Activated gamma-delta T cell (primary cell): ENCODE measurements around the gene PHLDB3.

Experiments used
- DNase-seq: peaks from one replicate; lab custom pipeline; 2025; lab: John Stamatoyannopoulos, UW

PHLDB3 gene

DNA sequence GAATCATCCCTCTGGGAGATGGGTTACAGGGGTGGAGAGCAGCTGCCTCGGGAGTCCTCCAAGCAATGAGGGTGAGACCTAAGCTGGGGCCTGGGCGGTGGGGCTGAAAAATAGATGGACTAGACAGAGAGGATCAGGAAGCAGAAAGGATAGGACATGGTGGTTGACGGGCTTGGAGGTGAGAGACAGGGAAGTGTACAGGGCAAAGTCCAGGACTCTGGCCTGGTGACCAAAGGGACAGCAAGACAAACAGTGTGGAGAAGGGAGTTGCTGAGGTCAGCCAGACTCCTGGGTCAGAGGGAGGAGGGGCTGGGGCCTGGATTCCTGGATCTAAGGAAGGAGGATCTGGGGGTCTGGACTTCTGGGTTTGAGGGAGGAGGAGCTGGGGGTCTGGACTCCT, 5.5 kb downstream of the PHLDB3 start:
- DNase-seq: no peak

DNA sequence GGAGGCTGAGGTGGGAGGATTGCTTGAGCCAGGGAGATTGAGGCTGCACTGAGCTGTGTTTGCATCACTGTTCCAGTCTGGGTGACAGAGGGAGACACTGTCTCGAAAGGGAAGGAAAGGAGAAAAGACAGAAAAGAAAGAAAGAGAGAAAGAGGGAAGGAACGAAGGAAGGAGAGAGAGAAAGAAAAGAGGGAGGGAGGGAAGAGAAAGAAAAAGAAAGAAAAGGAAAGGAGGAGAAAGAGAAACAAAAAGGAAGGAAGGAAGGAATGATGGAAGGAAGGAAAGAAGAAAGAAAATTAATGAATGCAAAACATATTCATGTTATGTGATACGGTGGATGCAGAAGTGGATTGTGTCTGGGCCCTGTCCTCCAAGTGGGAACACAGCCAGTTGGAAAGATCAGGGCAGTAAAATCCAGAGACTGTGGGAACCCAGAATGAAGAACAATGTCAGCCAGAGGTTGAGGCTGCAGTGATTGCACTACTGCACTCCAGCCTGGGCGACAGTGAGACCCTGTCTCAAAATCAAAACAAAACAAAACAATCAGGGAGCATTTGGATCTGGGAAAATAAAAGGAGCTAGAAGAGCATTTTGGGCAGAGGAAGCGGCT, 6.2 kb downstream of the PHLDB3 start:
- DNase-seq: no peak

DNA sequence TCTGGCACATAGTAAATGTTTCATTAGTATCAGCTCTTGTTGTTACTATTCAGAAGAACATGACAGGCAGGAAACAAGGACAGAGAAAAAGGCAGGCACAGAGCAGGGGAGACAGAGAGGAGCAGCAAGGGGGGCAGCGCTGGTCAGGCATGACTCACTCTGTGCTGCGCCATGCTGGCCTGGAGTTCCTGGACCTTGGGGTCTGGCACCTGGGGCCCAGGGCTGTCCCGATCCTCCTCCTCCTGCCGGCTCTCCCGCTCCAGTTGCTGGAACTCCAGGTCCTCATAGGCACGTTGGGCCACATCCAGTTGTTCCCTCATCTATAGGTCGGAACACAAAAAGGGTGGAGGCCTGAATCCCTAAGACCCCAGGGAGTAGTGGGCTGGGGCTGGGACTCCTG, 7.6 kb downstream of the PHLDB3 start:
- no peak for DNase-seq

DNA sequence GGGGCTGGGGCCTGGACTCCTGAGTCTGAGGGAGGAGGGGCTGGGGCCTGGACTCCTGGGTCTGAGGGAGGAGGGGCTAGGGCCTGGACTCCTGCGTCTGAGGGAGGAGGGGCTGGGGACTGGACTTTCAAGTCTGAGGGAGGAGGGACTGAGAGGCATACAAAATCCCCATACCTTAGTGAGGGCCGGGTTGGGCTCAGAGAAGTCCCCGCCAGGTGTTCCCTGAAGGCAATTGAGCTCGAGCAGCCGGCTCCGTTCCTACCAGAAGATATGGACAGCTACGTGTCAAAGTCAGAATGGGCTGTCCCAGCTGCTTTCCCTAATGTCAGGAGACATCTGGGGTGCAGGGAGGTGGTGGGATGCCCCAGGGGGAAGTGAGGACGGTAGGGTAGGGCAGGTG, 9.5 kb downstream of the PHLDB3 start:
- no peak for DNase-seq

DNA sequence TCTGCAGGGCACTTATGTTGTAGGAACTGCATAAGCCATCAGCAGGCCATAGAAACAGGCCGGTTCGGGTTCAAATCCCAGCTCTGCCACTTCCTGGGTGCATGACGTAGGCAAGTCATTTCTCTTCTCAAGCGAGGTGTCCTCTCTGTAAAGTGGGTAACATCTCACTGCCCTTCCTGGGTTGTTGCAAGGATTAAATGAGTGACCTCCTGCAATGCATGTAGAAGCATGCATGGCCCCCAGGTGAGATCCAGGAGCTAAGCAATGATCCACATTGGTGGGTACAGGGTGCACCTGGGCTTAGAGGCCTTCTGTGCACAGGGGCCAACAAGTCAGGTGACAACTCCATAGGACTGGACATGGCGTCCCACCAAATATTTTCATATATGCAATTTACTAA, 13.8 kb downstream of the PHLDB3 start:
- DNase-seq: no peak

DNA sequence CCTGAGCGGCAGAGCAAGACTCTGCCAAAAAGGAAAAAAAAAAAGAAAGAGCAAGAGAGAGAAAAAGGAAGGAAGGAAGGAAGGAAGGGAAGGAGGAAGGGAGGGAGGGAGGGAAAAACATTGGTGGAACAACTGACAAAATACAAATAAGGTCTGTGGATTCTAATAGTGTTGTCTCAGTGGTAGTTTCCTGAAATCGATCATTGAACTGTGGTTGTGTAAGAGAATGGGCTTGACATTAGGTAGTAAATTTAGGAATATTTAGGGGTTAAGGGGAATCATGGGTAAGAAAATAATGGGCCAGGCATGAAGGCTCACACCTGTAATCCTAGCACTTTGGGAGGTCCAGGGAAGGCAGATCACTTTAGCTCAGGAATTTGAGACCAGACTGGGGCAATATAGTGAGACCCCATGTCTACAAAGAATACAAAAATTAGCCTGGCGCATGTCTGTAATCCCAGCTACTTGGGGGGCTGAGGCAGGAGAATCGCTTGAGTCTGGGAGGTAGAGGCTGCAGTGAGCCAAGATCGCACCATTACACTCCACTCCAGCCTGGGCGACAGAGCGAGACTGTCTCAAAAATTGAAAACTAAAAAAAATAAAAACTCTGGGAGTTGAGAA, 14.5 kb downstream of the PHLDB3 start:
- DNase-seq: no peak

DNA sequence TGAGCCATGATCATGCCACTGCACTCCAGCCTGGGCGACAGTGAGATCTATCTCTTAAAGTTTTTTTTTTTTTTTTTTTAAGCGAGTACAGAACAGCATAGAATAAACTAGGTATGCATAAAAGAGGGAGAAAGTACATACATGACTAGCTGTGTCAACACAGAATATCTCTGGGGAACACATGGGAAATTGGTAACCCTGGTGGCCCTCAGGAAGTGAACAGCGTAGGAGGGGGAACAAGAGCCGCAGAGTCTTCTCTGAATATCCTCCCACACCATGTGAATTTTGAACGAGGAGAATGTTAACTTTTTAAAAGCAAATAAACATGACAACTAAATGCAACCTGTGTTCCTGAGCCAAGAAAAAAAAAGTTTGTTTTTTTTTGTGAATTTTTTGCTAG, 15.2 kb downstream of the PHLDB3 start:
- DNase-seq: no peak

DNA sequence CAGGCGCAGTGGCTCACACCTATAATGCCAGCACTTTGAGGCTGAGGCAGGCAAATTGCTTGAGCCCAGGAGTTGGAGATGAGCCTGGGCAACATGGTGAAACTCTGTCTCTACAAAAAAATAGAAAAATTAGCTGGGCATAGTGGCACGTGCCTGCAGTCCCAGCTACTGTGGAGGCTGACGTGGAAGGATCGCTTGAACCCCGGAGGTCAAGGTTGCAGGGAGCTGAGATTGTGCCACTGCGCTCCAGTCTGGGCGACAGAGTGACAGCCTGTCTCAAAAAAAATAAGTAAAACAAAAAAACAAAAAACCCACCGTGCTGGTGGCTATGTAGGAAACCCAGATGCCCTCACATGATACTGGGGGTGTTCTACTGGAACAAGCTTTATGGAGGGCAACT, 16.4 kb downstream of the PHLDB3 start:
- no peak for DNase-seq

DNA sequence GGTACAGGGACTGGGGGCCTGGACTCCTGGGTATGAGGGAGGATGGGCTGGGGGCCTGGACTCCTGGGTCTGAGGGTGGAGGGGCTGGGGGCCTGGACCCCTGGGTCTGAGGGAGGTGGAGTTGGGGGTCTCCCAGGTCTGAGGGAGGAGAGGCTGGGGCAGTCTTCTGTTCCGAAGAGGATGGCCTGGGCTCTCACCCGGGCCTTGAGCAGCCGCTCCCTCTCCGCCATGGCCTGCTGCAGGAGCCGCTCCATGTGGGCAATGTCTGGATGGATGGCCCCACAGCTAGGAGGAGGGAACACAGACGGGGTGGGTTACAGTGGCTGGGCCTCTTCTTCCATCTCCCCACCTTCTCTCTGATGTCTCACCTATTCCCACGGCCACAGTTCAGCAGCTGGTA, 18.1 kb downstream of the PHLDB3 start:
- no peak for DNase-seq

DNA sequence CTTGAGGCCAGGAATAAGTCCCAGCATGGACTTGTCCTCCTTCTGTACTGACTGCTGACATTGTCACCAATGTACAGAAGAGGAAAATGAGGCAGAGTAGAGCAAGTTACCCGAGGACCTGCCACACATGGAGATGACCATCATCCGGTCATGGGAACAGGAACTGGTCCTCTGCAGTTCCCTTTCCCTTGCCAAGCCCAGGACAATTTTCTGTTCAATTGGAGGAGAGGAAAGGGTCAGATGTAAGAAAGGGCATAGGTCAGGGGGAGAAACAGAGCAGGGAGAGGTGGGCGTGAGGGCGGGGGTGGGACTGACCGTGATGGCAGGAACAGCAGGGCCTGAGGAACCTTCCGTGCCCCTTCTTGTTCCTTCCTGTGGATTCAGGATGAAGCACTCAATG, 18.6 kb downstream of the PHLDB3 start:
- no peak for DNase-seq

DNA sequence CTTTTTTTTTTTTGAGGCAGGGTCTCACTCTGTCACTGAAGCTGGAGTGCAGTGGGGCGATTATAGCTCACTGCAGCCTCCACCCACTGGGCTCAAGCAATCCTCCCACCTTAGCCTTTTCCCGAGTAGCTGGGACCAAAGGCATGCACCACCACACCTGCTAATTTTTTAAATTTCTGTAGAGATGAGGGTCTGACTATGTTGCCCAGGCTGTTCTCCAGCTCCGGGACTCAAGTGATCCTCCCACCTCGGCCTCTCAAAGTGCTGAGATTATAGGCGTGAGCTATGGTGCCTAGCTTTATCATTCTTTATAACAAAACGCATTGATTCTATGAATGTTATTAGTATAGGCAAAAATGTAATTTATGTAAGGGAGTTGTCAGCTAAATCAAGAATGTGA, 21.3 kb downstream of the PHLDB3 start:
- DNase-seq: no peak

DNA sequence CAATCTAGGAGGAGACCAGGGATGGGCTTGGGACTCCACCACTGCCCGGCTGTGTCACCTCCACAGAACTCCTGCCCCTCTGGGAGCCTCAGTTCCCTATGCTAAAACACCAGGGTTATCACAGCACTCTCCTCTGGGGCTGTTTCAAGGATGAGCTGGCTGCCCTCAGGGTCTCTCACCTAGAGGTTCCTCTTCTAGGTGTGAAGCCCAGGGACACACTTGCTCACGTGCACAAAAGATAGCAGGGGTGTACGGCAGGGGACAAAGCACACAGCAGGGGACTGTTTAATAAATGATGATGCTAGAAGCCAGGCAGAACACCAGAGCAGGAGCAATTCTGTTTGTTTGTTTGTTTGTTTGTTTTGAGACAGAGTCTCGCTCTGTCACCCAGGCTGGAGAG, 22.4 kb downstream of the PHLDB3 start:
- DNase-seq: no peak

DNA sequence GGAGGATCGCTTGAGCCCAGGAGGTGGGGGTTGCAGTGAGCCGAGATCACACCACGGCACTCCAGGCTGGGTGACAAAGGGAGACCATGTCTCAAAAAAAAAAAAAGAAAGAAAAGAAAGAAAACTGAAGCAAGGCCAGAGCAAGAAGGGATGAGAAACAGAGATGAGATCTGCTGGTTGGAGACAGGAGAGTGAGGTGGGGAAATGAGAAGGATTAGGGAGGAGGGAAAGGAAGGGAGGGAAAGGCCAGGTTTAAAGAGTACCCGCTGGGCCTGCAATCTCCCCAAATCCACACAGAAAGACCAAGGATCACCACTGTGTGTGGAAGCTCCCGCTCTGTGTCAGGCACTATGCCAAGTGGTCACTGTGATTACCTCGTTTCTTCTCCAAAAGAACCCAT, 22.8 kb downstream of the PHLDB3 start:
- no peak for DNase-seq

DNA sequence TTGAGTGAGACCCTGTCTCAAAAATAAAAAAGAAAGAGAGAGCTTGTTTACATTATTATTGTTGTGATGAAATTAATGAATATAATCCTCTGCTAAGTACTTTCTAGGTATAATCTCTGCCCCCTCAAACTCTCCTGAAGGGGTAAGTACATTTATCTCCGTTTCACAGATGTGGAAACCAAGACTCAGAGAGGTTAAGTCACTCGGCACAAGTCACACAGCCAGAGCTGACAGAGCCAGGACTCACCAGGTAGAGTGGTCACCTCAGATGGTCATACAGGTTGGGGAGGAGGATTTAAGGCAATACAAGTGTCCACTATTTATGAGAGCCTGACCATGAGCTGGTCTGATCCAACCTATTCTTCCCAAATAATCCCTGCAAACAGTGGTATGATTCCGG, 24.0 kb downstream of the PHLDB3 start:
- no peak for DNase-seq

DNA sequence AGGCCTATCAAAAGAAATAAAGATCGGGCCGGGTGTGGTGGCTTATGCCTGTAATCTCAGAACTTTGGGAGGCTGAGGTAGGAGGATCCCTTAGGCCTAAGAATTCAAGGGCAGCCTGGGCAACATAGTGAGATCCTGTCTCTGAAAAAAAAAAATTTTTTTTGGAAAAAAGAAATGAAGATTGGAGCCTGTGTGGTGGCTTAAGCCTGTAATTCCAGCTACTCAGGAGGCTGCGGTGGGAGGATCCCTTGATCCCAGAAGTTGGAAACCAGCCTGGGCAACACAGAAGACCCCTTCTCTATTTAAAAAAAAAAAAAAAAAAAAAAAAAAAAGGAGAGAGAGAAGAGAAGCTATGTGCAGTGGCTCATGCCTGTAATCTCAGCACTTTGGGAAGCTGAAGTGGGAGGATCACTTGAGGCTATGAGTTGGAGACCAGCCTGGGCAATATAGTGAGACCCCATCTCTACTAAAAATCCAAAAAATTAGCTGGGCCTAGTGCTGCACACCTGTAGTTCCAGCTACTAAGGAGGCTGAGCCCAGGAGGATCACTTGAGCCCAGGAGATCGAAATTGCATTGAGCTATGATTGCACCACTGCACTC, 24.5 kb downstream of the PHLDB3 start:
- no peak for DNase-seq

DNA sequence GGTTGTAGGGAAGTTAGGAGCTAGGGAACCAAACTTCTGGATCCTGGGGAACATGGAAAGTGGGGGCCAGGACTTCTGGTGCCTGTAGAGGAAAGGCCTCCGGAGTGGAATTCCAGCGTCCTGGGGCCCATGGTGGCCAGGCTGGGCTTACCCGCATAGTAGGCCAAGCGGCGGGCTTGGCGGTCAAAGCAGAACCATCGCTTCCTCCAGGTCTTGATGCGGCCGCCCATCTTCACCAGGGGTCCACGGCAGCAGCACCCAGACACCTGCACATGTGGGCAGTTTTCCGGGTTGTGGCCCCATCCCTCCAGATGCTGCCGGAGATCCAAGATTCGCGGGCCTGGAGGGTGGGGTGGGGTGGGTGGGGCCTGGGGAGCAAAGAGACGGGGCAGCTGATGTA, 25.3 kb downstream of the PHLDB3 start:
- no peak for DNase-seq

DNA sequence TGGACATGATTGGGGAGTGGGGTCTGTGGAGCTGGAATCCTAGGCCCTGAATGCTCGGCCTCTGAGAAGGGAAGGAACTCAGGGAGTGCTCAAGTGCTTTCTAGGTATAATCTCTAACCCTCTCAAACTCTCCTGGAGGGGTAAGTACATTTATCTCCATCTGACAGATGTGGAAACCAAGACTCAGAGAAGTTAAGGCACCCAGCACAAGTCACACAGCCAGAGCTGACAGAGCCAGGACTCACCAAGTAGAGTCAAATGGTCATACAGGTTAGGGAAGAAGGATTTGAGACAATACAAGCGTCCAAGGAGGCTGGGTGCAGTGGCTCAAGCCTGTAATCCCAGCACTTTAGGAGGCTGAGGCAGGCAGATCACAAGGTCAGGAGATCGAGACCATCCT, 26.2 kb downstream of the PHLDB3 start:
- no peak for DNase-seq

DNA sequence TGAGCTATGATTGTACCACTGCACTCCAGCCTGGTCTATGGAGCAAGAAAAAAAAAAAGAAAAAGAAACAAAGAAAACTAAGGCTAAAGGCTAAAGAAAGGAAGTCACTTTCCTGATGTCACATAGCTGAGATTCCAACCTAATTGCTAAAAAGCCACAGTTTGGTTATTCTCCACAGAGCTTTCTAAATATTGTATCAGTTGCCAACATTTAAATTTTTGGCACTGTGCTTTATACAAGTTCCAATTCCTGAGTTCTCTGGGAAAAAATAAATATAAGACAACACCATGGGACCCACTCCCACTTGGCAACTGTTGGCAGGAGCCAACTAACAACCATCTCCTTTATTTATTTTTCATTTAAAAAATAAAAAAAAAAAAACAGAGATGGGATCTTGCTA, 27.9 kb downstream of the PHLDB3 start:
- DNase-seq: no peak

DNA sequence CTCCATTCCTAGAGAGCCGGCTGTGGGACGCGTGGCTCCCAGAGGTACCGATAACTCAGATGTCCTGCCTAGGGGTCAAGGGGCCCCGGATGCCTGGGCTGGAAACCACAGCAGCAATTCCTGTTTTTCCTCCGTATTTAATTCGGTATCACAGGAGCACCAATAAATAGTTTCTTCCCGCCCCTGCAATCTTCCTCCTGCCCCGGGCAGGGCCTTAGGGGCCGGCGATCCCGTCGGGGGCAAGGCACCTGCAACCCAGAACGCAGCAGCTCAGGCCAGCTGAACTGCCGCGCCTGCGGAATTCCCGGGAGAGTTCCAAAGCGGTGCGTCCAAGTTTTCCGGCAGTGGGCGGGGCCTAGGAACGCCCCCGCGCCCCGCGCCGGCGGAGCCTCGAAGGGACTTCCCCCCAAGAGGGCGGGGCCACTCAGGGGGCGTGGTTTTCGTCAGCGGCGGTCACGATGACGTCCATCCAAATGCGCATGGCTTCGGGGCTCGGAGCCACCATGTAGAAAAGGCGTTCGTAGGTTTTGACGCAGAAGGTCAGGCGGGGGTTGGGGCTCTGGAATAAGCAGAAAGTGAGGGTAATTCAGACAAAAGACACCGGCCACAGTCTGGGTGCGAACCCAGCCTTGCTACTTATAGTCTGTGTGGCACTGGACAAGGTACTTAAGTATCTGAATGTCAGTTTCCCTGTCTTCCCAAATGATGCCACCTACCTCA, 29.4 kb downstream of the PHLDB3 start:
- DNase-seq: peak; percentile 71

DNA sequence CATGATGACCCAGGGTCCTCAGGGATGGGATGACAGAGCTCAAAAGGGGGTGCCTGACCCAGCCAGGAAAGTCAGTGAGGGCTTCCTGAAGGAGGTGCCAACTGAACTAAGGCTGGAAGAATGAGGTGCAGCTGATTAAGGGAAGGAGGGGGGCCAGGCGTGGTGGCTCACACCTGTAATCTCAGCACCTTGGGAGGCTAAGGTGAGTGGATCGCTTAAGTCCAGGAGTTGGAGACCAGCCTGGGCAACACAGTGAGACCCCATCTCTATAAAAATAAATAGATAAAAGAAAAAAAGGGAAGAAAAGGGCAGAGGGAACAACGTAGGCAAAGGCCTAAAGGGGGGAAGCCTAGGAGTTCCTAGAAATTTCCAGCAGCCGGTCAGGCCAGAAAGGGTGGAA, 30.1 kb downstream of the PHLDB3 start:
- no peak for DNase-seq

DNA sequence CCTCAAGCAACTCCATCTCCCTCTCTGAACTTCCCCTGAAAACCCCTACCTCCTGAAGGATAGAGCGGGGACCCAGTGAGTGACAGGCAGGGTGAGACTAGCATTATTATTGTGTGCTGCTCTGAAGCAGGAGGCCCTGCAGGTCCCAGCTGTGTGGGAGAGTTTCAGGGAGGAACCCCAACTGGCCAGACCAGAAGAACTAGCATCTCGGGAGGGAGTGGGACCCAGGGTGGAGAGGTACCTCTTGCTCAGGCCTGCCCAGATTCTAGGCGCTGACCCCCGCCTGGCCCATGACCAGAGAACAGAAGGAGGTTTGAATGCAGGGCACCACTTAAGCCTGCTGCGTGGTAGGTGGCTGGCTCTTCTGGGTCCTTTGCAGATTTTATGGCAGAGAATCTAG, 33.5 kb downstream of the PHLDB3 start:
- no peak for DNase-seq

DNA sequence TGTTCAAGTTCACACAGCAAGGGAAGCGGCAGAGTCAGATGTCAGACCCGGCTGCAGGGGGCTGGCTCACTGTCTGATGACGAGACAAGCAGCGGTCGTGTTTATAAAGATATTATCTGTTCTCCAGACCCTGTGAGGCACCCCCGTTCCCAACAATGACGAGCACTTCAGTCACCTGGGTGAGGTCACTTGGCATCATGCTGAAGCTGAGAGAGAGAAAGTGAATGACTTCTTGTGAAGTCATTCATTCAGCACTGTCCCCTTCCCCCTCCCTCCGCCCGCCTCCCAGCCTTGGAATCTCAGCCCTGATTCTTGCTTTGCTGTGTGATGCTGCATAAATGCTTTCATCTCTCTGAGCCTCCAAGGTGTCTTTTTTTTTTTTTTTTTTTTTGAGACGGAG, 34.3 kb downstream of the PHLDB3 start:
- DNase-seq: no peak

DNA sequence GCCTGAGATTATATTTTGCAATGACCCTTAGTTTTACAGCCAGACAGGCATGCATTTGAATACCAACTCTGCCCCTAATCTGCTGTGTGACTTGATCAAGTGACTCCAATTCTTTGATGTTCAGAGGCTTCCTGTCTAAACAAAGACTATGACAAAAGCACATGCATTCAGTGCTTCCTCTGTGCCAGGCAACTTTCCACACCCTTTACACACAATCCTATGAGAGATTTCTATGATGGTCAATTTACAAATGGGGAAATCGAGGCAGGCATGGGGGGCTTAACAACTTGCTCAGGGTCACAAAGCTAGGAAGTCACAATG, 35.4 kb downstream of the PHLDB3 start:
- no peak for DNase-seq
